Natural killer cell treated with Interleukin-12 subunit alpha and Interleukin-12 subunit beta and Interleukin-15 and Interleukin-18, amount 100 ng/mL, for 72 hours (primary cell): ENCODE measurements around the gene LIN7C. TPM values are rescaled to one million over a fixed set of nuclear protein-coding genes. Genes with fewer than 3 reads are reported as not detected.

Experiments
- ATAC-seq, 2 donors: fragments of 150-1000 bp; cut with Tn5 transposase in 1 of 2; sonication (Bioruptor Pico), chemical (Tn5 transposase) in 1 of 2; 2 replicates each; pipeline ENCODE4 v1.10.0; 2021
- DNase-seq: peaks from one replicate; pipeline ENCODE4 v3.0.0; 2022; ENCODE audit warnings: low spot score
- H3K27ac Mint-ChIP-seq, 2 donors: 1 replicate in 1 of 2; 2 replicates in 1 of 2; pipeline ENCODE4 v1.8.0; 2022; ENCODE audit warnings: mixed read lengths in 2 of 2, mild to moderate bottlenecking in 1 of 2, moderate library complexity in 1 of 2
- H3K27me3 Mint-ChIP-seq, 2 donors: 1 replicate in 1 of 2; 2 replicates in 1 of 2; pipeline ENCODE4 v1.8.0; 2022; ENCODE audit warnings: mixed read lengths in 2 of 2
- H3K36me3 Mint-ChIP-seq: one replicate; pipeline ENCODE4 v1.8.0; 2022; ENCODE audit warnings: mixed read lengths
- H3K4me1 Mint-ChIP-seq, 2 donors: 1 replicate in 1 of 2; 2 replicates in 1 of 2; pipeline ENCODE4 v1.8.0; 2022; ENCODE audit warnings: low read depth in 2 of 2, mixed read lengths in 2 of 2, mild to moderate bottlenecking in 1 of 2
- H3K4me3 Mint-ChIP-seq: one replicate; pipeline ENCODE4 v1.8.0; 2022; ENCODE audit warnings: mixed read lengths
- H3K9me3 Mint-ChIP-seq: 2 replicates; pipeline ENCODE4 v1.8.0; 2022; ENCODE audit warnings: mixed read lengths
- total RNA-seq, 2 donors: library from RNA; stranded (reverse); gene quantifications; one replicate each; pipeline ENCODE4 v1.2.3, GENCODE V29; 2022

Gene LIN7C
- total RNA-seq, 2 donors from 2014 or later: 17.5 to 20.5 TPM

- Mint-ChIP-seq H3K36me3 (peaks cover 6% of the 10 kb centered on the region), H3K27me3 (no peaks in the 10 kb centered on the region), H3K4me3 (no peak overlapping the region), H3K9me3 (no peaks in the 10 kb centered on the region), H3K4me1 (peaks cover 6 to 10% of the 10 kb centered on the region in 2 donors), H3K27ac (no peak overlapping the region)
- ATAC-seq (no peak), DNase-seq (no peak)
These were observed 8.7 kb downstream of the LIN7C start for GRCh38 chr11:27497911-27498310.

- Mint-ChIP-seq H3K4me3 (no peak overlapping the region), H3K27ac (no peak overlapping the region), H3K9me3 (no peaks in the 10 kb centered on the region), H3K27me3 (no peaks in the 10 kb centered on the region), H3K36me3 (peaks cover 6% of the 10 kb centered on the region), H3K4me1 (peaks cover 6 to 7% of the 10 kb centered on the region in 2 donors)
- ATAC-seq (no peak), DNase-seq (no peak)
These were observed 9.2 kb downstream of the LIN7C start for GRCh38 chr11:27497284-27497866.

- Mint-ChIP-seq H3K4me3 (no peak overlapping the region), H3K9me3 (no peaks in the 10 kb centered on the region), H3K36me3 (peaks cover 7% of the 10 kb centered on the region), H3K27ac (no peak overlapping the region), H3K27me3 (no peaks in the 10 kb centered on the region), H3K4me1 (peaks cover 0 to 3% of the 10 kb centered on the region in 2 donors)
- ATAC-seq: no peak
- DNase-seq: no peak
These were observed 10.1 kb downstream of the LIN7C start for GRCh38 chr11:27496461-27496860.

- peaks cover 6% of the 10 kb centered on the region for H3K36me3 Mint-ChIP-seq
- no peak overlapping the region for H3K27ac Mint-ChIP-seq
- H3K9me3 Mint-ChIP-seq: no peaks in the 10 kb centered on the region
- ATAC-seq (no peak), DNase-seq (no peak)
- H3K4me1 Mint-ChIP-seq: peaks cover 0 to 3% of the 10 kb centered on the region in 2 donors
- H3K27me3 Mint-ChIP-seq: no peaks in the 10 kb centered on the region
- no peak overlapping the region for H3K4me3 Mint-ChIP-seq
These were observed 10.8 kb downstream of the LIN7C start for GRCh38 chr11:27495710-27496300.

GRCh38 chr11:27489092-27489491, 17.5 kb downstream of the LIN7C start:
- ATAC-seq (no peak), DNase-seq (no peak)
- Mint-ChIP-seq H3K36me3 (peaks cover 6% of the 10 kb centered on the region), H3K27me3 (no peaks in the 10 kb centered on the region), H3K4me3 (no peak overlapping the region), H3K27ac (no peak overlapping the region), H3K4me1 (peaks cover 3 to 5% of the 10 kb centered on the region in 2 donors), H3K9me3 (no peaks in the 10 kb centered on the region)

- Mint-ChIP-seq H3K27ac (no peak overlapping the region), H3K36me3 (peaks cover 6% of the 10 kb centered on the region)
These were observed 18.9 kb downstream of the LIN7C start for GRCh38 chr11:27487706-27488105.

GRCh38 chr11:27485930-27486773, 20.4 kb downstream of the LIN7C start:
- no peaks in the 10 kb centered on the region for H3K27me3 Mint-ChIP-seq
- H3K9me3 Mint-ChIP-seq: no peaks in the 10 kb centered on the region
- no peak overlapping the region for H3K27ac Mint-ChIP-seq
- no peaks in the 10 kb centered on the region for H3K36me3 Mint-ChIP-seq
- H3K4me3 Mint-ChIP-seq: no peak overlapping the region
- peaks cover 3 to 5% of the 10 kb centered on the region in 2 donors for H3K4me1 Mint-ChIP-seq
- DNase-seq (no peak), ATAC-seq (no peak)

More at GRCh38 chr11:27487706-27488105, 18.9 kb downstream of the LIN7C start:
- DNase-seq: no peak
- H3K27me3 Mint-ChIP-seq: no peaks in the 10 kb centered on the region
- peaks cover 3 to 5% of the 10 kb centered on the region in 2 donors for H3K4me1 Mint-ChIP-seq
- H3K9me3 Mint-ChIP-seq: no peaks in the 10 kb centered on the region
- ATAC-seq: no peak
- H3K4me3 Mint-ChIP-seq: no peak overlapping the region

GRCh38 chr11:27482793-27483192, 23.8 kb downstream of the LIN7C start:
- DNase-seq: no peak
- Mint-ChIP-seq H3K36me3 (no peaks in the 10 kb centered on the region), H3K4me3 (no peak overlapping the region), H3K9me3 (no peaks in the 10 kb centered on the region), H3K4me1 (peaks cover 3 to 5% of the 10 kb centered on the region in 2 donors), H3K27me3 (no peaks in the 10 kb centered on the region), H3K27ac (no peak overlapping the region)
- no peak for ATAC-seq

GRCh38 chr11:27481992-27482391, 24.6 kb downstream of the LIN7C start:
- no peak for DNase-seq
- no peaks in the 10 kb centered on the region for H3K36me3 Mint-ChIP-seq
- peaks cover 3 to 5% of the 10 kb centered on the region in 2 donors for H3K4me1 Mint-ChIP-seq
- ATAC-seq: no peak
- H3K9me3 Mint-ChIP-seq: no peaks in the 10 kb centered on the region
- H3K27me3 Mint-ChIP-seq: no peaks in the 10 kb centered on the region
- no peak overlapping the region for H3K4me3 Mint-ChIP-seq
- no peak overlapping the region for H3K27ac Mint-ChIP-seq

GRCh38 chr11:27477831-27478230, 28.7 kb downstream of the LIN7C start:
- DNase-seq: no peak
- ATAC-seq: no peak
- H3K27ac Mint-ChIP-seq: no peak overlapping the region
- no peaks in the 10 kb centered on the region for H3K36me3 Mint-ChIP-seq
- H3K4me1 Mint-ChIP-seq: peaks cover 6 to 7% of the 10 kb centered on the region in 2 donors
- peaks cover 8% of the 10 kb centered on the region in 2 donors for H3K27me3 Mint-ChIP-seq
- H3K4me3 Mint-ChIP-seq: no peak overlapping the region
- H3K9me3 Mint-ChIP-seq: no peaks in the 10 kb centered on the region

GRCh38 chr11:27477243-27477642, 29.3 kb downstream of the LIN7C start:
- Mint-ChIP-seq H3K27ac (no peak overlapping the region), H3K4me3 (no peak overlapping the region), H3K36me3 (no peaks in the 10 kb centered on the region), H3K27me3 (peaks cover 12 to 13% of the 10 kb centered on the region in 2 donors), H3K9me3 (no peaks in the 10 kb centered on the region), H3K4me1 (peaks cover 11 to 12% of the 10 kb centered on the region in 2 donors)
- DNase-seq (no peak), ATAC-seq (no peak)

- H3K27ac Mint-ChIP-seq: no peak overlapping the region
- ATAC-seq: no peak
- peaks cover 17 to 21% of the 10 kb centered on the region in 2 donors for H3K27me3 Mint-ChIP-seq
- no peak for DNase-seq
- peaks cover 15 to 19% of the 10 kb centered on the region in 2 donors for H3K4me1 Mint-ChIP-seq
- no peaks in the 10 kb centered on the region for H3K36me3 Mint-ChIP-seq
- H3K4me3 Mint-ChIP-seq: no peak overlapping the region
- no peaks in the 10 kb centered on the region for H3K9me3 Mint-ChIP-seq
These were observed 30.9 kb downstream of the LIN7C start for GRCh38 chr11:27475622-27476021.

GRCh38 chr11:27473017-27473406, 33.6 kb downstream of the LIN7C start:
- H3K27me3 Mint-ChIP-seq: peaks cover 24 to 39% of the 10 kb centered on the region in 2 donors
- H3K36me3 Mint-ChIP-seq: no peaks in the 10 kb centered on the region
- H3K4me3 Mint-ChIP-seq: peak overlapping the region; percentile 98
- DNase-seq (no peak), ATAC-seq (no peak)
- H3K27ac Mint-ChIP-seq: peak overlapping the region; percentile 17 to 67
- no peaks in the 10 kb centered on the region for H3K9me3 Mint-ChIP-seq
- peaks cover 15 to 19% of the 10 kb centered on the region in 2 donors for H3K4me1 Mint-ChIP-seq
